ENCODE results near the gene GBX1.

GBX1 gene

GRCh38 chr7:151110941-151111645 is 56.4 kb downstream of the GBX1 start:
- DNase-seq: peak; percentile 80

- DNase-seq: no peak
Observed at GRCh38 chr7:151110236-151110940, 57.1 kb downstream of the GBX1 start.

DNA sequence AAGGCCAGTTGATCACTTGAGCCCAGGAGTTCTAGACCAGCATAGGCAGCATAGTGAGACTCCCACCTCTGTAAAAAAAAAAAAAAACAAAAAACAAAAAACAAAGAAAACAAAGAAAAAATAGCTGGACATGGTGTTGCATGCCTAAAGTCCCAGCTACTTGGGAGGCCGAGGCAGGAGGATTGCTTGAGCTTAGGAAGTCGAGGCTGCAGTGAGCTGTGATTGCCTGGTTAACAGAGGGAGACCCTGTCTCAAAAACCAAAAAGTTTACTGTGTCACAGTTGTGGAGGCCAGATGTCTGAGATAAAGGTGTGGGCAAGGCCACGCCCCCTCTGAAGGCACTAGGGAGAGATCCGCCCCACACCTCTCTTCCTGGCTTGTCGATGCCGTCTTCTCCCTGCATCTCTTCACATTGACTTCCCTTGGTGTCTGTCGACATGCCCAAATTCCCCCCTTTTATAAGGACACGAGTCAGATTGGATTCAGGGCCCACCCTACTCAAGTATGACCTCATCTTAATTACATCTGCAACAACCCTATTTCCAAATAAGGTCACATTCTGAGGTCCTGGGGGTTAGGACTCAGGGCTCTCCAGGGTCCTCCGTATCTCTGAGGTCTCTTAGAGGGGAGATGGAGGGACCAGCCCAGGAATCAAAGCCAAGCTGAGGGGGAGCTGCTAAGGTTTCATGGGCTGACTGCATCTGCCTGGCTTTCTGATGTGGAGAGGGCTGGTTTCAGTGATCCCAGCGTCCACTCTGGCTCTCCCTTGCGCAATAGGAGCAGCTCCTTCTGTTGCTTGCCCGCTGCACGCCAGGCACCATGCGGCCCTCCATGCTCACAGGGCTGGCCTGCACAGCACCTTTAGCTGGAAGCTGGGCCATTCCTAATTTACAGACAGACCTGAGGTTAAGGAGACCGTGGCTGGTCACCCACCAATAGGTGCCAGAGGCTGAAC is 58.1 kb downstream of the GBX1 start:
- no peak for DNase-seq

GRCh38 chr7:151107882-151108281 is 59.6 kb downstream of the GBX1 start:
- no peak for DNase-seq

- DNase-seq: no peak
Observed at GRCh38 chr7:151104411-151105235, 62.9 kb downstream of the GBX1 start.

DNA sequence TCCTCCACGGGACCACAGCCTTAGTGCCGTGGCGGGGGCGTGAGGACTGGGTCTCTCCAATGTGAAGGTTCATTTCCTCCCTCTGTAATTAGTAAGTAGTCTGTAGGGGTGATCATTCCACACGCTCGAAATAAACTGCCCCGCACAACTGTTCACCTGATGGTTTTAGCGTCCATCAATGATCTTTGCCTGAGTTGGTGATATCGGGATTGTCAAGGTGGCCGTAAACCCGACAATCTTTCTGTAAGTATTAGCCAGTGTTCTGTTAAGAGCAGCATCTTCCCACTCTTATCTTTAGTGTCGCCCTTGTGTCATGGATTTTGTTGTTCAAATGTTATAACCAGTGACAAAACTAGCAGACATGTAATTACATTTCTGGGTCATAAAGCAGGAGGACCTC is 63.5 kb downstream of the GBX1 start:
- DNase-seq: no peak

GRCh38 chr7:151102991-151103390 is 64.5 kb downstream of the GBX1 start:
- DNase-seq: no peak

DNA sequence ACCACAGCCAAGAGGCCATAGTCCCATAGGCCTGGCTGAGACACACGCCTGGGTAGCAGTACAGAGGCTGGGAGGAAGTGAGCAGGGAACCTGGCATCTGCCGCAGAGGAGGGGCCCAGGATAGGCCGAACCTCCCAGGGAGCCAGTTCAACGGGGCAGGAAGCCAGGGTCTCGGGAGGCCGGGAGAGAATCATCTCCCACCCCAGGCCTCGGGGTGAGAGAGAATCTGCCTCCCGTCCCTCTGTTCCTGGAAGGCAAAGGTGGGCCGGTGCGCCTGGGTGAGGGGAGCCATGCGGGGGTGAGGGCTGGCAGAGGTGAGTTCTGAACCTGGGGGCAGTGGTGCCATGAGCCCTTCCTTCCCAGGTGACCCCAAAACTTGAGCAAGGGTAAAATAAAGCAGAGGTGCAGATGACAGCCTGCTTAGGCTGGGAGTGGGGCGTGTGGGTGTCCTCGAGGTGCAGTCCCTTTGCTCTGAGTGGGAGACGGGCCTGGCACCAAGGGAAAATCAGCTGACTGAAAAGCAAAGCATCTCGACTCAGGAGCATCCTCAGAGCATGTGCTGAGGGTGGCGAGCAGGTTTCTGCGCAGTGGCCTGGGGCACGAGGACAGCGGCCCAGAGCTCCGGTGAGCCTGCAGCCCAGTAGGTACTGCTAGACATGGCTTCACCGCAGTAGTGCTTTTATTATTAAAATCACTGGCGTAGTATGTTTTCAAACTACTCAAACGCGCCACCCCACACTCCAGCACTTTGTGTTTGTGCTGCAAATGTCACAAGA is 65.7 kb downstream of the GBX1 start:
- no peak for DNase-seq

DNA sequence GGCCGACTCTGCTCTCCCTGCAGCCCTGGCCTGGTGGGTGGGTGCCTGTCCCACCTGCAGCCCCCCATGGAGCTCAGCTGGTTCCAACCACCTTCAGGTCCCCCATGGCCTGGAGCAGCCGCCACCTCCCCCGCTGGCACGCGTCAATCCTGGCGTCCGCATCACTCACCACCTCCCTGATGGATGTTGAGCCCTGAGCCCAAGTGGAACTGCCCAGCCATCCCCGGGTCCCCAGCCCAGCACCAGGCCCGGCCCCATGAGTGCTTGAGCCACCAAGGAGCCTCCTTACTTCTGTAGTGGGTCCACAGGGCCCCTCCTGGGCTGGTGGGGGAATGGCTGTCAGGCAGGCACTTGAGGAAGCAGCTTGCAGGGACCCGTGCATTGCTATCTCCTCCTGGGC is 66.6 kb downstream of the GBX1 start:
- DNase-seq: no peak

GRCh38 chr7:151099486-151100211 is 67.8 kb downstream of the GBX1 start:
- DNase-seq: no peak

Data from activated CD4-positive, alpha-beta T cell treated with anti-CD3 and anti-CD28 coated beads, Interleukin-2, Interleukin-6, amounts not matched to agents 100 ng/mL and 50 ng/mL, durations not matched to agents 16 hours and 8 hours (primary cell).